SW 1271 (cell line): ENCODE data around the gene SPAG4.

ENCODE experiments used
- DNase-seq, 2 experiments: peaks; one replicate each; lab custom pipeline; 2025; lab: John Stamatoyannopoulos, UW

Gene SPAG4

DNA sequence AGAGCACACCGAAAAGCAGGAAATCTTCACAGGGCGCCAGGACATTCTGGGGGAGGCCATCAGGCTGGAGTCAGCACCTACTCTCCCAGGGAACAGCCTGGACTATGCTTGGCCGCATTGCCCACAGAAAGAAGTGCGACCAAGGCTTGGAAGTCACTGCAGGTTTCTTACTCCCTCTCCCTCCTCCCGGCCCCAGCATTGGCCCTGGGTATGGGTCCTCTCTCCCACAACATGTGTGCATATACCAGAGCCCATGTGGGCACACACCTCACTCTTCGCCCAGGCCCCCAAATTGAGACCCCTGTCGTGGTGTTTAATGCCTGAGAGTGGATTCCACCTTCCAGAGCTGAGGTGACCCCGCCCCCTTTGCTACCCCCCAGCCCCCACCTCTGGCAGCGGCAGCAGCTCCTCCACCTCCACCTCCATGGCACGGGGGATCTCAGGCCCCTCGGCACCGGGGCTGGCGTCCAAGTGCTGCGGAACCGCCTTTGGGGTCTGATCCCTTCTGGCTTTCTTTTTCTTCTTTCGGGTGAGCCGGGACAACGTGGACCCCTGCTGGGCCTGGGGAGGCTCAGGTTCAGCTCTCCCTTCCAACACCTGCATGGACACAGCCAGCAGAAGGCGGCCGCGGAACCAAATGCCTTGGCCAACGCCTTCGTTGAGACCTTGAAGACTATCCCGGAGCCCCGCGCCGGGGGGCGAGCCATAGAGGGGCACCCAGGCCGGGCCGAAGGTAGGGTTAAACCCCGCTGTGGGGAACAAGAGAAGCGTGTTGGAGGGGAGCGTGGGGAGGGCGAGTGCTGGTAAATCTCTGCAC, 15.2 kb upstream of the SPAG4 start:
- no peak for DNase-seq

DNA sequence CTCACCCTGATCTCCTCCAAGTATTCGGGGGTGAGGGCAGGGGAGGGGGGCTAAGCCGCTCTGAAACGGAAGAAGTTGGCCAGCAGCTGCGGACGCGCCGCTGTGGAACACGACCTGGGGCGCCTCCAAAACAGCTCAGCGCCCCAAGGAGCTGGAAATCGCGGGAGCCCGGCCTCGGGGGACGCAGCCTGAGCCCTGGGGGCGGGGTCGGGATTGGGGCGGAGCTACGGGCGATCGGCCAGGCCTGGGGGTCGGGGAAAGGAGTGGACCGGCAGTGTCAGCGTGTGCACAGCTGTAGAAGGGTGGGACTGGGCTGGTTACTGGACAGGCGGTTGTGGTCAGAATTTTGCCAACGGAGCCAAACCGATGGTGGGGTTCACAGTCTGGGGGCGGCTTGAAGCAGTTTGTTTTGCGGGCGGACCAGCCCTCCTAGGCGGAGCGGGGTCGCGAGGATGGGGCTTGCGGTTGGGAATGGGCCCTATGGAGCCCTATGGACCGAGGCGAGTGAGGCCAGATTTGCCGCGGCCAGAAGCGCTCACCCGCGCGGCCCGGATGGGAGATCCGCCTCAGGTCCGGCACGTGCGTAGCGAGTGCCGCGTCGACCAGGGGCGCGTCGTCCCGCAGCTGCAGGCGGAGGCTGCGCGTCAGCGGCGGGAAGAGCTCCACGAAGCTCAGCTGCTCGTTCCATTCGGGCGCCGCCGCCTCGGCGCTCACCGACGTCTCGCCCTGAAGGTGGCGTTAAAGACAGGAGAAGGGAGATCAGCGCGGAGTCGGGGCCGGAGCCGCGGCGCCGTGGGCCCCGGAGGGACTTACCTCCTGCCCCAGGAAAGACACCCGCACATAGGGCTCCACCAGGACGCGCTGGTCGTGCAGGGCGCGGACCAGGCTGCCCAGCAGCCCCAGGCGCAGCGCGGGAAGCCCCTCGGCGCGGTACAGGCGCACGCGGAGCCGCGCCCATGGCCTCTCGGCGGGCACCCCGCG, 14.3 kb upstream of the SPAG4 start:
- peak; percentile 51 to 86 for DNase-seq

DNA sequence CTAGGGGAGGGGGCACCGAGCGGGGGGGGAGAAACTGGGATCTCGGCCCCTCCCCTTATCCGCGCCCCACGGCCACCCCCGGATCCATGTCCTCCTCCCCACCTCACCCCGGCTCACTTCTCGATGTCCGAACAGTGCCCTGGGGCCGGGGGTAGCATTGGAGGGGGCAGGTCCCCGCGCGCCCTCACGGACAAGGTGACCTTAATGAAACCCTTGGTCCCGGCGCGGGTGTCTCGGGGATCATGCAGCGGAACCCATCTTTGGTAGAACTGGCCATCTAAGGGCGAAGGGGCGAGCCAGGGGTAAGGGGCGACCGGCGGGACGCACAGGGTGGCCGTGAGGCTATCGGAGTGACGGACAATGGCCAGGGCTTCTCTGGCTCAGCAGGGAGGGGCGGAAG, 13.6 kb upstream of the SPAG4 start:
- DNase-seq, result no peak

DNA sequence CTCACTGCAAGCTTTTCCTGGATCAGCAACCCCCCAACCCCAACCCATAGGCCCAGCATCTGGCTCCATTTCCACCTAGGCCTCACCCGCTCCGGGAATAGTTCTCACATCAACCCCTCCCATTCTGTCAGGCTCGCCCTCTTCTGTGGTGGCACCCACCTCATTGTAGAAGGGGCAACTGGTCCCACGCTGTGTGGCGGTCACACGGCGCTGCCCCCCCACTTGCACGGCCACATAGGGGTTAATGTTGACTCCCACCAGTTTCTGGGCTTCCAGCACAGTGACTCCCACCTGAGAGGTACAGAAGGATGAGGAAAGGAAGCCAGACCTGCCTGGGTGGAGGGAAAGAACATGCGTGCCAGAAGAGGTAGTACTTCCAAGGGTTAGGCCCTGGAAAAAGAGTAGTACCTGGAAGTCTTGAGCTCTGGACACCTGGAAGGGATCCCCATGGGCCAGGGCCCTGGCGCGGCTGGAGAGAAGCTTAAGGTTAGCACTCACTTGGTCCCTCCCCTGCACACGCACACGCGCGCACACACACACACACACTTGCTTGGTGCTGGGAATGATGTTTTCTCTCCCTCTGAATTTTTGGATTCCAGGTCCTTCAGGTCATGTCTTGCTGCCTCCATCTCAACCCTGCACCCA, 12.7 kb upstream of the SPAG4 start:
- no peak for DNase-seq

DNA sequence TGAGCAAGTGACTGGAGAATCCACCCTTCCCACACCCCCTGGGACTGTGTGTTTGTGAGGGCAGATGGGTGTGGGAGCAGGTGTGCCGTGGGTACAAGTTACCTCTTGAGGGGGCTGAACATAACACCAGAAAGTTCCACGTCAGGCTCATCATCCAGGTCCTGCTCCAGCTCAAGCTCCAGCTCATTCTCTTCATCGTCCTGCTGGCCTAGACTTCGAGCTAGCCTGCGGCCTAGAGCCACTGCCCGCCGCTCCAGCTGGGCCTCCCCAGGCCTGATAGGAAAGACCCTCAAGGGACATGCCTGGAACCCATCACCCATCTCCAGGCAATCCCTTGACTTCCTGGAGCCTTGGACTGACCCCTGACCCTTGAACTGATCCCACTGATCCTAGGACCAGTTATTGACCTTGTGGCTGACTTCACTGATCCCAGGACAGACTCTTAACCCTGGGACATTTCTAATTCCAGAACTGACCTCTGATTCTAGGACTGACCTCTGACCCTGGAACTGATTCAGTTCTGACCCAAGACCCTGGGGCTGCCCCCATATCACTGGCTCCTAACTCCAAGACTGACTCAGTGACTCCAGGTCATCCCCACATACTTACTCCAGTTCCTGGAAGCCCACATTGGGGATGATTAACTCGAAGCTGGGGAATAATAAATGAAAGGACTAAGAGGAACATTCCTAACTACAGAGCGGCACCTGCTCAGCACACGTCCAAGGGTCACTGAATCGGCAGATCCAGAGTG, 11.8 kb upstream of the SPAG4 start:
- no peak for DNase-seq

DNA sequence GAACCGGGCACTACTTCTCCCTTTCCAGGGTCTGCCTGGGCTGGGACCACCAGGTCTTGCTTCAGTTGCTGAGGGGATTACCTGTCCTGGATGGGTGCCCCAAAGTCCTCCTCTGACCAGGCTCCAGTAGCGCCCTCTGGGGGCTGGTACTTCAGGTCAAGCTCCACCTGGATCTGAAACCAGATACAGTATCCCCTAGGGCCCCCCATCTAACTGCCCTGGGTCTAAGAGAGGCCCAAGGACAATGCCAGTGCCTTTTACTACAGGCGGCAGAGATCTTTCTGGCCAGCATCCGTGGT, 11.2 kb upstream of the SPAG4 start:
- DNase-seq, result peak; percentile 48 to 53

DNA sequence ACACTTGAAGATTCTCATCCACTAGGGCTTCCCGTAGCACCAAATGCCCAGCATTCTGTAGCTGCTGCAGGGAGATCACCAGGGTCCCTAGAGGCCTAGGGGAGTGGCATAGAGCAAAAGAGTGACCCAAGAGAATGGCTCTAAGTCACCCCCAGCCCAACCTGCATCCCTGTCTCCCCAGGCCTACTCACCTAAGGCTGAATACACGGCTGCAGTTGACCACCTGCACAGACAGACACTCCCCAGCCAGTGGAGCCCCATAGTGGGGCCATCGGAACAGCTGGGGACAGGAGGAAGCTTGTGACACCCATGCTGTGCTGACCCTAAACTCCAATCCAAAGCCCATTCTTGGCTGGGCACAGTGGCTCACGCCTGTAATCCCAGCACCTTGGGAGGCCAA, 9.5 kb upstream of the SPAG4 start:
- DNase-seq, result no peak

DNA sequence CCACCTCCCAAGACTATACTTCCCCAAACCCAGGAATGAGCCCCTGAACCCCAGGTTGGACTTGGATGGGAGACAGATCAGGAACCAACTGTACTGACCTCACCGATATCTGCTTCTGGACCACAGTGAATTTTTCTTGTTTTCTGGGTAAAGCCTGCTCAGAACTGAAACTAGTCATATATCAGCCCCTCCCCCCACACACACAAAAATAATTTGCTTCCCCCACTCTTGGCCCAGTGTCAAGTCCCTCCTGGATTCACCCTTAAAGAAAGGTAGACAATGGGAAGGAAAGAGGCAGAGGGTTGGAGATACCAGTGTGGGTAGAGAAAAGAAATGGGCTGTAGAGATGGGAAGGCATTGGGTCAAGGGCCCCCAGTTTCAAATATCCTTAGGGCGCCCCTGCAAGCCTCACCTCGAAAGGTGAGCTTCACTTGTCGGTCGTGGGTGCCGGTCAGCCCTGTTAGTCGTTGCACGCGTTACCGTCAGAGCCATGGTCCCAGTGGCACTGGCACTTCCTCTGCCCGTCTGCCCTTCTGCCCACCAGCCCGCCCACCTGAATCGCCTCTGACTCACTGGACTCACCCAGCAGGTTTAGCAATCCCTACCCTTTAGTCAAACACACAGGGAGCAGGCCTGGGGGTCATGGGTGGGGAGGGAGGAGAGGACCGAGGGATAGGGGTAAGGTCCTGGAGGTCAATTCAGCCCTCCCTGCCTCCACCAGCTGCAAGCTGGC, 8.5 kb upstream of the SPAG4 start:
- DNase-seq, result no peak

DNA sequence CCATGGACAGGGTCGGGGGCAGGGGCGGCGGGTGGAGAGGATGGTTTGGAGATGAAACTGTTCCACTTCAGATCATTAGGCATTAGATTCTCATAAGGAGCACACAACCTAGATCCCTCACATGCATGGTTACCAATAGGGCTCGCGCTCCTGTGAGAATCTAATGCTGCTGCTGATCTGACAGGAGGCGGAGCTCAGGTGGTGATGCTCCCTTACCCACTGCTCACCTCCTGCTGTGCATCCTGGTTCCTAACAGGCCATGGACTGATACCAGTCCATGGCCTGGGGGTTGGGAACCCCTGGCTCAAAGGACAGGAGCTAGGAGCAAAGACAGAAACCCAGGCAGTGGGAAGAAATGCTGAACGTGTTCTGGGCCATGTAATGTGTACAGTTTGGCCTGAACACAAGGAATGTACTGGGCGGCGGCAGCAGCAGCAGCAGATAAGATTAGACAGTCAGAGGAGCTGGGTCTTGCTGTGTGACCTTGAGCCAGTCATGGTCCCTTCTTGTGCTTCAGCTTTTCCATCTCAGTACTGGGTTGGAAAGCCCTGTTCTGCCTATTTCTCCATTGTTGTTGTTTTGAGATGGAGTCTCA, 4.7 kb upstream of the SPAG4 start:
- no peak for DNase-seq

DNA sequence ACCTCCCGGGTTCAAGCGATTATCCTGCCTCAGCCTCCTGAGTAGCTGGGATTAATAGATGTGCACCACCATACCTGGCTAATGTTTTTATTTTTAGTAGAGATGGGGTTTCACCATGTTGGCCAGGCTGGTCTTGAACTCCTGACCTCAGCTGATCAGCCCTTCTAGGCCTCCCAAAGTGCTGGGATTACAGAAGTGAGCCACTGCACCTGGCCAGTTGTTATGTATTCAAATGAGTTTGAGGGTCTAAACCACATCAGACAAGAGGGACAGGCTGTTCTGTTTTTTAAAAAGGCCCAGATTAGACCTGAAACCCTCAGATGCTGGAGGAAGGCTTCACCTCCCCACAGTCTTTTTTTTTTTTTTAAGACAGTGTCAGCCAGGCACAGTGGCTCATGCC, 4.1 kb upstream of the SPAG4 start:
- no peak for DNase-seq

DNA sequence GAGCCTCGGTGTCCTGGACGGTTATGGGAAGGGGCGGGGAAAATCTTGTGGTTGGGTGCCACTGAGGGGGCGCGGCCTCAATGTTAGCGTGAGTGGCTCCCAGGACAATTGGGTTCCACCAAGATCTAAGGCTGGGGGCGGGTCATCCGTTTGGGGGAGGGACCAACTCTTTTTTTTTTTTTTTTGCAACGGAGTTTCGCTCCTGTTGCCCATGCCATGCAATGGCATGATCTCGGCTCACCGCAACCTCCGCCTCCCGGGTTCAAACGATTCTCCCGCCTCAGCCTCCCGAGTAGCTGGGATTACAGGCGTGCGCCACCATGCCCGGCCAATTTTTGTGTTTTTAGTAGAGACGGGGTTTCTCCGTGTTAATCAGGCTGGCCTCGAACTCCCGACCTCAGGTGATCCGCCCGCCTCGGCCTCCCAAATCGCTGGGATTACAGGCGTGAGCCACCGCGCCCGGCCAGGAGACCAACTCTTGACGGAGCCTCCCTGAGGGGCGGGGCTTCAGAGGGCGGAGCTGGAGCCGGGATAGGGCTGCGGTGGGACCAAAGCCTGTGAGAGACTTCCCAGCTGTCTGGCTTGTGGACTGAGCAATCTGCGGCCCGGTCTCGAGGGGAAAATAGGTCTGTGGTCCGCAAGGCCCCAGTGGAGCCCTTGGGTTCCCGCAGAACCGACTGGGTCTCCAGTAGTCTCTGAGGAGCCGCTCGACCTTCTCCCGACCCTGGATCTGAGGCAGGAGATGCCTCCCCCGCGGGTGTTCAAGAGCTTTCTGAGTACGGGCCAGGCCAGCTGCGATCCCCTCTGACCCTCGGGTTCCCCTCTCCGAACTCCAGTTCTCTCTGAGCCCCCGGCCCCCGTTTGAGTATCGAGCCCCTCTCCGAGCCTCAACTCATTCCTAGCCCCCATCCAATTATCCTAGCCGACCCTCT, 1.1 kb downstream of the SPAG4 start:
- peak; percentile 95 to 100 for DNase-seq

DNA sequence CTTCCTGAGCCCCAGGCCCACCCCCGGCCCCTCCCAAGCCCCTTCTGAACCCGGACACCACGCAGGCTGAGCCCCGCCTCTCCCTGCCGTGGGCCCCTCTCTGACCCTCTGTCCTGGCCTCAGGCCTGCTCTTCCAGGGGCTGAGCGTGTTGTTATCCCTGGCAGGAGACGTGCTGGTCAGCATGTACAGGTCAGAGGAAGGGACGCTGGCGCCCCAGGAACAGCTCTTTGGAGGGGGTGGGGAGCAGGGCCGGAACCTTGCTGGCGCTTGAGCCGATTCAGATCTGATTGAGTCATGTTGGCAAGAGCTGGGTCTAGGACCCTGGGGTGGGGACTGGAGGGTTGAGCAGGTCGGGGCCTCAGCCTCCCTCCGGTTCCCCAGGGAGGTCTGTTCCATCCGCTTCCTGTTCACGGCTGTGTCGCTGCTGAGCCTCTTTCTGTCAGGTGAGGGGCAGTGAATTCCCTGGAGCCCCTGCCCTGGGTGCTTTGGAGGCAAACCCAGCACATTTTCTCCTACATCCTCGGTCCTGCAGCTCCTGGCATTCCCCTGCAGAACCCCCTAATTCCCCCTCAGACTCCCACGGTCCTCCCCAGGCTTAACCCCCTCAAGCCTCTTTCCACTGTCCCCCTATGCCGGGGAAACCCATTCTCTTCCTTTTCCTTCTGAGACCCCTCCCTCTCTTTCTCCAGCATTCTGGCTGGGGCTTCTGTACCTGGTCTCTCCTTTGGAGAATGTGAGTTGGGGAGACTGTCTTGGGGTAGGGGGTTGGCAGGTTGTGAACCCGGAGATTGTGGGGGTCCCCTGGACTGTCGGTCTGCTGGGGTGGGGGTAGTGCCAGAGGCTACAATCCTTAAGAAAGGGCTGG, 2.0 kb downstream of the SPAG4 start:
- peak; percentile 91 for DNase-seq

DNA sequence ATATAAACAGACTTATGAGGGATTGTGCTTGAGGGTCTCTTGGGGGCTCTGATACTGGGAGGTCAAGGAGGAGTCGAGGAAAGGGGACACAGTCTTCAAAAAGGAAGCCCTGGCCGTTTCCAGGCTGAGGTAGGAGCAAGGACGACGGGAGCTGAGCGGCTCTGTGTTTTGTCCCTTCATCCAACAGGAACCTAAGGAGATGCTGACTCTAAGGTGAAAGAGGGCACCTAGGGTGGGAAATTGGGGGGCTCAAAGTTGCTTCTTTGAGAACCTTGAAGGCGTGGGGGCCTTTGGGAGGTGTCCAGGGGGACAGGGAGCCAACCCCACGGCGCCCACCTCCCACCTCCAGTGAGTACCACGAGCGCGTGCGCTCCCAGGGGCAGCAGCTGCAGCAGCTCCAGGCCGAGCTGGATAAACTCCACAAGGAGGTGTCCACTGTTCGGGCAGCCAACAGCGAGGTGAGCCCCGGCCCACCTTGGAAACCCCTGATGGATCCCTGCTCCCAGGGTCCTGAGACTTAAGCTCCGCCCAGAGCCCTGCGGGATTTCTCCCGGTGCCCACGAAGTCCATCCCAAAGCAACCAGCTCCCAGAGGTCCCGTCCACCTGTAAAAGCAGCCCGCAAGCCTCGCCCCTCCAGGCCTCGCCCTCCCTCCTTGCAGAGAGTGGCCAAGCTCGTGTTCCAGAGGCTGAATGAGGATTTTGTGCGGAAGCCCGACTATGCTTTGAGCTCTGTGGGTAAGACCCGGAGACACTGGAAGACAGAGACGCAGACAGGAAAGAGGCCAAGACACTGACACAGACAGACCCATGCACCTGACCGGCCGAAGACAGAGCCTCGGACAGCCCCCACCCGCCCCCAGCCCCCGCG, 2.9 kb downstream of the SPAG4 start:
- peak in 1 of 2 experiments; percentile 75 for DNase-seq

DNA sequence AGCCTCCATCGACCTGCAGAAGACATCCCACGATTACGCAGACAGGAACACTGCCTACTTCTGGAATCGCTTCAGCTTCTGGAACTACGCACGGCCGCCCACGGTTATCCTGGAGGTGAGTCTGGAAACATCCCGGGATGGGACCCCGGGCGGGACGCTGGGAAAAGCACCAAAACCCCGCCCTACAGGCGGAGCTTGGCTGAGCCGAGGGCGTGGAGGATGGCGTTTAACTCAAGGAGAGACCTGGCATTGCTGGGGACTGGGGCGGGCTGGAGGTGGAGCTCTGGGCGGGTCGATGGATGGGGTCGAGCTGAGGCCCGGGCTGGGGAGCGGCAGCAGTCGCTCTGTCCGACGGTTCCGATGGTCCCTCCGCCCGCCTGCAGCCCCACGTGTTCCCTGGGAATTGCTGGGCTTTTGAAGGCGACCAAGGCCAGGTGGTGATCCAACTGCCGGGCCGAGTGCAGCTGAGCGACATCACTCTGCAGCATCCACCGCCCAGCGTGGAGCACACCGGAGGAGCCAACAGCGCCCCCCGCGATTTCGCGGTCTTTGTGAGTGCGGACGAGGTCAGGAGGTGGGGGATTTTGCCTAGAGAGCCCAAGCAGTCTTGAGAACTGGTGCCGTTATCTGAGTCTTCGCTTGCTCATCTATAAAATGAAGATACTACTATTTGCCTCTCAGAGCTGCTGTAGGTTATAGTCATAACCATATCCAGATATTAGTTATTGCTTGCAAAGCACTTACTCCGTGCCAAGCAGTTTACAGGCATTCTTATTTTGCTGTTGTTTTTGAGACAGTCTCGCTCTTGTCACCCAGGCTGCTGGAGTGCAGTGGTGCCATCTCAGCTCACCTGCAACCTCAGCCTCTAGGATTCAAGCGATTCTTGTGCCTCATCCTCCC, 3.8 kb downstream of the SPAG4 start:
- DNase-seq, result peak; percentile 98 to 99

DNA sequence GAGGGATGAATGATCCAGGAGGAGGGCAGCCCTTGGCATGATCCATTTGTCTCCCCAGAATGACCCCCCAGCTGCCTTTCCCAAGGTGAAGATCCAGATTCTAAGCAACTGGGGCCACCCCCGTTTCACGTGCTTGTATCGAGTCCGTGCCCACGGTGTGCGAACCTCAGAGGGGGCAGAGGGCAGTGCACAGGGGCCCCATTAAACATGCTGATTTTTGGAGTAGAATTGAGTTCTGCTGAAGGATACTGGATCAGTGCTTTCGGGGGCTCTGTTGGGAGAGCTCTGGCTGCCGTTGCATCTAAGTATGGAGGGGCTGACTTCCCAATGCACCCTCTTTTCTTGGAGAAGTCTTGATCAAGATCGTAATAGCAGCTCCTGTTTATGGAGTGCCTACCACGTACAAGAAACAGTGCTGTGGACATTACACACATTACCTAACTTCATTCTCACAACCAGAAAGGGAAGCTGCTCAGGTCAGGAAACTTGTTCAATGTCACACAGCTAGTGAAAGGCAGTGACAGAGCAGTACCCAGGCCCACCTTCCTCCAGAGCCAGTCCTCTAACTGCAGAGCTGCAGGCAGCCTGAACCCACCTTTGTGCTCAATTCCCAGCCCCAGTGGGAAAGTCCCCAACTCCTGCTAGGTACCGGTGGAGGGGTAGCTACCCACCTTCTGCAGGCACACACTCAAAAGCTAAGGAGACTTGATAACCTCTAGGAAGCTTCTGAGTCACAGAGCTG, 5.4 kb downstream of the SPAG4 start:
- DNase-seq, result no peak

DNA sequence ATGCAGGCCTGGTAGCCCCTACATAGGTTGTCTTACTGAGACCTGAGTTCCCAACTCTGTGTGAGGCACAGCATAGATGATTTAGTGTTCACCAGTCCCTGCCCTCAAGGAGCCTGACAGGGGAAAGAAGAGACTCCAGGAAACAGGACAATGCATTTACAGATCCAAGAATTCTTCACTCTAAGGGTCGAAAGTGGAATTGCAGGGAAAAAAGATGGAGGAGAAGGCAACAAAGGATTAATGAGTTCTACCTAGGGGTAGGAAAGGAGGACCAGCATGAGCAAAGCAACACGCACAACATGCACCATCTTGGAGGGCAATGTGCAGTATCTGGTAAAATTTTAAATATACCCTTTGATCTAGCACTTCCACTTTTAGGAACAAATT, 5.9 kb downstream of the SPAG4 start:
- DNase-seq, result peak in 1 of 2 experiments; percentile 57
